ENCODE results near the gene TAS2R7. TPM values are rescaled to one million over a fixed set of nuclear protein-coding genes. Genes with fewer than 3 reads are reported as not detected.

The TAS2R7 gene
- total and polyA plus RNA-seq, 10 of the 15 experiments (the other 5 are each of a cell fraction or from before 2014, with no cell fraction given), result not detected

DNA sequence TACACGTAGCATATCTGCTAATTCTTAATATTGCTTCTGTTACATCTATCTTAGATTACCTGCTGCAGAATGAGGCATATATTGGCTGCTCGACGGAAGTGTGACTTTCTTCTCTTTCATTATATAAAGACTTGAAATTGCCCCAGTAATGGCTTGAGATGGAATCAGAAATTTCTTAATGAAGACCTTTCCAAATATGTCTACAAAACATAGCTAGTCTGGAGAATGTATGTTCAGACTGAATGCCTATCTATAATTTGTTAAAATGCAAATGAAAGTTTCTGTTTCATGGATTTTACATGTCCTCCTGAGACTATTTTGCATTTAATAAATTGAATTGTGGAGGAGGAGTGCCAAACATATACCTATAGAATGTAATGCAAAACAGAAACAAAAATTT lies 23.8 kb upstream of the TAS2R7 start, which contains the start of gene TAS2R10:
Gene TAS2R10, minus strand, starts transcription at position 101 of the 400 bp plus-strand sequence. Its CDS starts 89 bp downstream, at position 12.
- no peak within 1 kb of the TSS for H3K4me3 ChIP-seq
- in situ Hi-C loops (cut with MboI) (no loop called here), intact Hi-C loops (cut with micrococcal nuclease; ENCODE audit: unreplicated experiment) (no loop called here)
- ChIA-PET SMC1A (ENCODE audit: uncharacterized antibody, unreplicated experiment) (no interaction called here), CTCF (interaction anchor here (0.8 to 2.1 kb wide), 2 partner anchors 11 to 373 kb away, joined by 3 to 6 read pairs; no protein-coding TSS in a partner anchor), POLR2A (no interaction called here), RAD21 (ENCODE audit: unreplicated experiment) (no interaction called here)
- no peaks in the 10 kb centered on the region for H3K27me3 ChIP-seq (replicated peaks in 1 of 2; ENCODE audit: control insufficient read depth in 2 of 2, insufficient read depth in 2 of 2, low read length in 1 of 2)
- no peaks in the 10 kb centered on the region for H3K9me3 ChIP-seq (replicated peaks; ENCODE audit: control insufficient read depth, insufficient read depth, low read length)
- no peak for TF ChIP-seq SUZ12 (IDR thresholded peaks at IDR 0.05; ENCODE audit: unreplicated experiment)
- no peak for TF ChIP-seq RAD21 (IDR thresholded peaks at IDR 0.05; ENCODE audit: insufficient read depth, low read depth, low read length)
- TF ChIP-seq FOS (IDR thresholded peaks at IDR 0.05; ENCODE audit: borderline replicate concordance, extremely low read depth, insufficient read length), result no peak
- TF ChIP-seq CHD2 (IDR thresholded peaks at IDR 0.05; ENCODE audit: borderline replicate concordance, low read depth, low read length), result no peak
- TF ChIP-seq, protein P1, sequence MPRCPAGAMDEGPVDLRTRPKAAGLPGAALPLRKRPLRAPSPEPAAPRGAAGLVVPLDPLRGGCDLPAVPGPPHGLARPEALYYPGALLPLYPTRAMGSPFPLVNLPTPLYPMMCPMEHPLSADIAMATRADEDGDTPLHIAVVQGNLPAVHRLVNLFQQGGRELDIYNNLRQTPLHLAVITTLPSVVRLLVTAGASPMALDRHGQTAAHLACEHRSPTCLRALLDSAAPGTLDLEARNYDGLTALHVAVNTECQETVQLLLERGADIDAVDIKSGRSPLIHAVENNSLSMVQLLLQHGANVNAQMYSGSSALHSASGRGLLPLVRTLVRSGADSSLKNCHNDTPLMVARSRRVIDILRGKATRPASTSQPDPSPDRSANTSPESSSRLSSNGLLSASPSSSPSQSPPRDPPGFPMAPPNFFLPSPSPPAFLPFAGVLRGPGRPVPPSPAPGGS (IDR thresholded peaks at IDR 0.05; ENCODE audit: borderline replicate concordance, insufficient read depth, low read depth, low read length, poor library complexity, severe bottlenecking), result no peak
- no peak for TF ChIP-seq TAF1 (IDR thresholded peaks at IDR 0.05; ENCODE audit: borderline replicate concordance, low read depth, low read length)
- TF ChIP-seq CHD1 (IDR thresholded peaks at IDR 0.05; ENCODE audit: low read depth, low read length), result no peak
- TF ChIP-seq, protein P2, sequence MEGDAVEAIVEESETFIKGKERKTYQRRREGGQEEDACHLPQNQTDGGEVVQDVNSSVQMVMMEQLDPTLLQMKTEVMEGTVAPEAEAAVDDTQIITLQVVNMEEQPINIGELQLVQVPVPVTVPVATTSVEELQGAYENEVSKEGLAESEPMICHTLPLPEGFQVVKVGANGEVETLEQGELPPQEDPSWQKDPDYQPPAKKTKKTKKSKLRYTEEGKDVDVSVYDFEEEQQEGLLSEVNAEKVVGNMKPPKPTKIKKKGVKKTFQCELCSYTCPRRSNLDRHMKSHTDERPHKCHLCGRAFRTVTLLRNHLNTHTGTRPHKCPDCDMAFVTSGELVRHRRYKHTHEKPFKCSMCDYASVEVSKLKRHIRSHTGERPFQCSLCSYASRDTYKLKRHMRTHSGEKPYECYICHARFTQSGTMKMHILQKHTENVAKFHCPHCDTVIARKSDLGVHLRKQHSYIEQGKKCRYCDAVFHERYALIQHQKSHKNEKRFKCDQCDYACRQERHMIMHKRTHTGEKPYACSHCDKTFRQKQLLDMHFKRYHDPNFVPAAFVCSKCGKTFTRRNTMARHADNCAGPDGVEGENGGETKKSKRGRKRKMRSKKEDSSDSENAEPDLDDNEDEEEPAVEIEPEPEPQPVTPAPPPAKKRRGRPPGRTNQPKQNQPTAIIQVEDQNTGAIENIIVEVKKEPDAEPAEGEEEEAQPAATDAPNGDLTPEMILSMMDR (IDR thresholded peaks at IDR 0.05 in 2 of 3, conservative IDR thresholded peaks at IDR 0.05 in 1 of 3; ENCODE audit: control insufficient read depth in 2 of 3, extremely low read depth in 1 of 3, insufficient read depth in 1 of 3, low read depth in 3 of 3, low read length in 3 of 3), result no peak
- no peak for TF ChIP-seq POLR2AphosphoS2 (IDR thresholded peaks at IDR 0.05; ENCODE audit: low read depth, low read length)
- TF ChIP-seq POU2F2 (IDR thresholded peaks at IDR 0.05; ENCODE audit: borderline replicate concordance, low read depth, low read length), result no peak
- no peak for TF ChIP-seq RAD51 (IDR thresholded peaks at IDR 0.05)
- TF ChIP-seq SIN3A (IDR thresholded peaks at IDR 0.05; ENCODE audit: low read depth, low read length), result no peak
- no peak within 1 kb of the TSS for H3K27ac ChIP-seq (ENCODE audit: control insufficient read depth, insufficient read depth)
- no peak within 1 kb of the TSS for H3K9ac ChIP-seq (ENCODE audit: control insufficient read depth, insufficient read depth, low read length)
- ATAC-seq, result no peak
- H3K4me1 ChIP-seq (ENCODE audit: control insufficient read depth, insufficient read depth, low read length), result no peaks in the 10 kb centered on the region
- no peak for DNase-seq (ENCODE audit: low read depth, low spot score)
- H3K36me3 ChIP-seq (ENCODE audit: control insufficient read depth in 2 of 2, insufficient read depth in 2 of 2, low read length in 1 of 2), result no peaks in the 10 kb centered on the region
- H2AFZ ChIP-seq (ENCODE audit: control insufficient read depth, low read depth, low read length), result no peak within 1 kb of the TSS
- BruUV-seq (replicated peaks), result no TSS peak
- 58% methylated on average over 3 of the region's 3 CpGs for WGBS (ENCODE audit: insufficient coverage, insufficient replicate concordance, low lambda C conversion rate, missing lambda C conversion rate)
- no peaks in the 10 kb centered on the region for H4K20me1 ChIP-seq (ENCODE audit: control insufficient read depth, insufficient read depth)
- no peak for FAIRE-seq
- no peaks in the 10 kb centered on the region for H3K79me2 ChIP-seq (ENCODE audit: control insufficient read depth, insufficient read depth, low read length)
- H3K4me2 ChIP-seq (ENCODE audit: control insufficient read depth, insufficient read depth), result no peak within 1 kb of the TSS
